K562 (cell line): ENCODE data around the gene CRYGB. TPM values are rescaled to one million over a fixed set of nuclear protein-coding genes. Genes with fewer than 3 reads are reported as not detected.
A peak's percentile ranks its signal among the peaks of the same experiment; 100 is the strongest.

Experiments used
- ATAC-seq: fragments of 200-7000 bp; cut with Tn5 transposase; 3 replicates; pipeline ENCODE4 v1.9.1; 2020; ENCODE audit warnings: moderate library complexity
- BruUV-seq: library from RNA; stranded (reverse); fragments of 400-500 nt; replicated peaks from 2 replicates; lab custom pipeline; 2021; lab: Mats Ljungman, UMichigan
- CTCF ChIA-PET: fragments of 300-600 bp; formaldehyde crosslinking; extraction: SDS; loops from one replicate; lab custom pipeline; 2021; ENCODE audit warnings: low intra/inter-chr PET ratio; lab: Yijun Ruan, JAX
- POLR2A ChIA-PET: fragments of 300-600, 350-650 bp; sonication (Branson Sonifier 250); formaldehyde crosslinking; extraction: SDS; loops from one replicate; lab custom pipeline; 2021; ENCODE audit warnings: antibody characterized with exemption, inconsistent platforms; lab: Yijun Ruan, JAX
- DNase-seq, 4 experiments: peaks; one replicate each; pipeline versions ENCODE4 v3.0.0 to v3.0.0-alpha.2; 2011 to 2018; ENCODE audit warnings: low spot score in 3 of 4, mixed read lengths in 3 of 4; ENCODE audit errors: extremely low read depth in 1 of 4
- FAIRE-seq: peaks from 2 replicates; lab custom pipeline; 2011; peaks lifted over from hg19 to GRCh38; lab: Jason Lieb, UNC
- H2AFZ ChIP-seq: 2 replicates; pipeline ENCODE4 v1.6.0; 2011; ENCODE audit warnings: low read depth, low read length, control low read depth, inconsistent platforms
- H3K27ac ChIP-seq: fragments of 200-600 bp; 3 replicates; pipeline ENCODE4 v1.8.0; 2011; ENCODE audit warnings: low read depth, mild to moderate bottlenecking, control low read depth, inconsistent platforms, low read length, moderate library complexity, mixed read lengths; ENCODE audit errors: extremely low read depth
- H3K27me3 ChIP-seq, 2 experiments: fragments of 300-600 bp in 1 of 2; 2 replicates in 1 of 2; 3 replicates in 1 of 2; pipeline versions ENCODE4 v1.6.0 to v1.8.0; 2011; ENCODE audit warnings: inconsistent platforms in 2 of 2, low read length in 2 of 2, mild to moderate bottlenecking in 1 of 2, mixed read lengths in 1 of 2, moderate library complexity in 1 of 2; ENCODE audit not compliant: control insufficient read depth in 2 of 2, insufficient read depth in 2 of 2
- H3K36me3 ChIP-seq: fragments of 300-600 bp; 3 replicates; pipeline ENCODE4 v1.8.0; 2011; ENCODE audit warnings: mild to moderate bottlenecking, low read length, inconsistent platforms; ENCODE audit not compliant: control insufficient read depth, insufficient read depth
- H3K4me1 ChIP-seq, 2 experiments: fragments of 200-600 bp in 1 of 2; replicated peaks in 1 of 2; 2 replicates in 1 of 2; 3 replicates in 1 of 2; pipeline versions ENCODE4 v1.5.1 to v1.8.0; 2011; ENCODE audit warnings: inconsistent platforms in 2 of 2, low read length in 2 of 2, mild to moderate bottlenecking in 1 of 2, mixed read lengths in 1 of 2, moderate library complexity in 1 of 2; ENCODE audit not compliant: control insufficient read depth in 2 of 2, insufficient read depth in 2 of 2
- H3K4me2 ChIP-seq: 2 replicates; pipeline ENCODE4 v1.6.1; 2011; ENCODE audit warnings: low read length, control low read depth, inconsistent platforms, mixed read lengths; ENCODE audit not compliant: insufficient read depth
- H3K4me3 ChIP-seq: fragments of 200-600 bp; sonication (generic), shearing (Covaris generic); 2 replicates; pipeline ENCODE4 v1.5.1; 2016; ENCODE audit warnings: control low read depth, inconsistent platforms
- H3K79me2 ChIP-seq: fragments of 200-600 bp; 3 replicates; pipeline ENCODE4 v1.8.0; 2011; ENCODE audit warnings: low read length, inconsistent platforms; ENCODE audit not compliant: control insufficient read depth, insufficient read depth
- H3K9ac ChIP-seq, 2 experiments: 2 replicates each; pipeline versions ENCODE4 v1.6.0 to v1.6.1; 2011; ENCODE audit warnings: low read depth in 2 of 2, low read length in 2 of 2, control low read depth in 1 of 2, inconsistent platforms in 1 of 2, mild to moderate bottlenecking in 1 of 2, mixed read lengths in 1 of 2; ENCODE audit not compliant: insufficient read depth in 1 of 2
- H3K9me1 ChIP-seq: one replicate; pipeline ENCODE4 v1.6.0; 2011; ENCODE audit warnings: inconsistent platforms, mild to moderate bottlenecking, low read length, moderate library complexity; ENCODE audit not compliant: control insufficient read depth, insufficient read depth
- H3K9me3 ChIP-seq: replicated peaks from 2 replicates; pipeline ENCODE4 v1.5.1; 2011; ENCODE audit warnings: low read depth, low read length, inconsistent platforms; ENCODE audit not compliant: control insufficient read depth, insufficient read depth
- H4K20me1 ChIP-seq: replicated peaks from 2 replicates; pipeline ENCODE4 v1.6.1; 2011; ENCODE audit warnings: low read length, inconsistent platforms, mixed read lengths; ENCODE audit not compliant: control insufficient read depth, insufficient read depth
- CSDE1 ChIP-seq, 2 experiments: fragments of 450-650 bp; IDR thresholded peaks; 2 replicates each; pipeline ENCODE4 v1.6.1; 2016; ENCODE audit warnings: mild to moderate bottlenecking in 1 of 2
- ELK1 ChIP-seq: sonication (generic); formaldehyde crosslinking; IDR thresholded peaks from 2 replicates; pipeline ENCODE4 v1.8.1; 2022; ENCODE audit warnings: missing genetic modification reagents
- ESRRA ChIP-seq: fragments of 450-650 bp; IDR thresholded peaks from 2 replicates; pipeline ENCODE4 v1.6.1; 2014; ENCODE audit warnings: low read depth, mild to moderate bottlenecking, moderate library complexity, borderline replicate concordance
- HMGN3 ChIP-seq: IDR thresholded peaks from 2 replicates; pipeline ENCODE4 v1.6.1; 2011; ENCODE audit warnings: borderline replicate concordance, low read depth, mild to moderate bottlenecking, mixed read lengths, low read length; ENCODE audit not compliant: insufficient read length; ENCODE audit errors: extremely low read depth
- KLF6 ChIP-seq: fragments of 250-450 bp; sonication (Bioruptor Pico); IDR thresholded peaks from 2 replicates; pipeline ENCODE4 v1.4.0; 2020; ENCODE audit warnings: mild to moderate bottlenecking, moderate library complexity, borderline replicate concordance
- NFE2 ChIP-seq: IDR thresholded peaks from 2 replicates; pipeline ENCODE4 v1.6.1; 2014; ENCODE audit warnings: antibody characterized with exemption, low read depth
- NFYB ChIP-seq: IDR thresholded peaks from 2 replicates; pipeline ENCODE4 v1.6.1; 2011; ENCODE audit warnings: mild to moderate bottlenecking, moderate library complexity; ENCODE audit not compliant: insufficient read length; ENCODE audit errors: extremely low read depth
- RBM25 ChIP-seq: fragments of 200-400 bp; formaldehyde crosslinking; IDR thresholded peaks from 2 replicates; pipeline ENCODE4 v1.6.1; 2018; ENCODE audit warnings: low read length, low read depth, moderate library complexity; ENCODE audit not compliant: severe bottlenecking
- RUNX1 ChIP-seq: sonication (generic); IDR thresholded peaks from 2 replicates; pipeline ENCODE4 v1.6.1; 2016; ENCODE audit warnings: antibody characterized with exemption, low read depth
- ZC3H11A ChIP-seq: IDR thresholded peaks from 2 replicates; pipeline ENCODE4 v1.6.1; 2012; ENCODE audit warnings: low read depth, low read length, improper control_type of control experiment
- ZNF140 ChIP-seq: fragments of 250-450 bp; sonication (Bioruptor Pico); IDR thresholded peaks from 2 replicates; pipeline ENCODE4 v1.8.0; 2021; ENCODE audit warnings: moderate library complexity, mild to moderate bottlenecking, inconsistent platforms
- ZNF24 ChIP-seq: fragments of 450-650 bp; IDR thresholded peaks from 2 replicates; pipeline ENCODE4 v1.6.1; 2016
- ZNF316 ChIP-seq: fragments of 450-650 bp; IDR thresholded peaks from 2 replicates; pipeline ENCODE4 v1.6.1; 2016
- ZNF512 ChIP-seq: IDR thresholded peaks from 2 replicates; pipeline ENCODE4 v1.6.1; 2016; ENCODE audit warnings: missing genetic modification characterization, missing compliant biosample characterization
- in situ Hi-C: fragments of 300-500 bp; cut with MboI; formaldehyde crosslinking; loops from 4 replicates; pipeline ENCODE4 v1.15.0; 2018; ENCODE audit warnings: inconsistent platforms, mixed read lengths
- intact Hi-C: fragments of 100-400 bp; cut with micrococcal nuclease; formaldehyde crosslinking; loops from 2 replicates; pipeline ENCODE4 v1.14.2; 2022
- polyA plus RNA-seq, 8 experiments: library from polyadenylated mRNA; depleted of rRNA in 4 of 8; stranded (reverse) in 5 of 8; unstranded in 3 of 8; fragments of >200 nt; fragmentation: Nextera tagmentation in 2 of 8; fragmentation: Illumina TruSeq in 1 of 8; extraction: Ambion mirVana in 2 of 8; extraction: Trizol in 1 of 8; gene quantifications; 2 replicates each; pipeline versions ENCODE4 v1.2.1 to v1.2.3, GENCODE V29; 2011 to 2014; ENCODE audit warnings: inconsistent platforms in 1 of 8, missing spikeins in 1 of 8
- total RNA-seq, 7 experiments: library from RNA; depleted of rRNA in 6 of 7; stranded (reverse); fragments of >200 nt in 6 of 7; fragmentation: Illumina TruSeq in 2 of 7; extraction: Trizol in 2 of 7; gene quantifications; 2 replicates each; pipeline versions ENCODE4 v1.2.1 to v1.2.3, GENCODE V29; 2011 to 2021; ENCODE audit warnings: low replicate concordance in 1 of 7

Gene CRYGB
- total and polyA plus RNA-seq, 9 of the 15 experiments (the other 6 are each of a cell fraction or from before 2014, with no cell fraction given), result not detected

- no peak for TF ChIP-seq ELK1
- no peak for TF ChIP-seq ZNF512 (tag)
- no peak for TF ChIP-seq ZC3H11A
- TF ChIP-seq NFE2, result no peak
- TF ChIP-seq ZNF24, result no peak
- TF ChIP-seq CSDE1 (IDR thresholded peaks at IDR 0.05), result no peak
- TF ChIP-seq ZNF140 (CRISPR knock-in tag), result no peak
- no peak for TF ChIP-seq KLF6
- TF ChIP-seq HMGN3, result no peak
- TF ChIP-seq ESRRA, result no peak
- TF ChIP-seq NFYB, result no peak
- TF ChIP-seq, all 486 proteins: peak for 0
Observed at GRCh38 chr2:208150956-208151355, 5.0 kb upstream of the CRYGB start (continued).

GRCh38 chr2:208150094-208150493 lies 4.1 kb upstream of the CRYGB start:
- Histone ChIP-seq H2AFZ (no peak overlapping the region), H3K27ac (no peak overlapping the region), H4K20me1 (no peaks in the 10 kb centered on the region), H3K27me3 (no peaks in the 10 kb centered on the region), H3K9me1 (no peaks in the 10 kb centered on the region), H3K9me3 (no peaks in the 10 kb centered on the region), H3K79me2 (no peaks in the 10 kb centered on the region), H3K4me3 (no peak overlapping the region), H3K4me1 (no peaks in the 10 kb centered on the region), H3K4me2 (no peak overlapping the region), H3K9ac (no peak overlapping the region), H3K36me3 (no peaks in the 10 kb centered on the region)
- intact Hi-C loops (no loop called here), in situ Hi-C loops (no loop called here)
- no peak for DNase-seq
- ATAC-seq, result no peak
- FAIRE-seq, result no peak
- BruUV-seq, result no TSS peak
- no peak for TF ChIP-seq RBM25
- TF ChIP-seq RUNX1, result no peak
- peak; percentile 38; the same call in 1 of the 2 replicates for TF ChIP-seq ZNF316
- POLR2A ChIA-PET, result no interaction called here
- CTCF ChIA-PET, result no interaction called here
